Measurements from ENCODE around the gene SPATA13.

The SPATA13 gene

DNA sequence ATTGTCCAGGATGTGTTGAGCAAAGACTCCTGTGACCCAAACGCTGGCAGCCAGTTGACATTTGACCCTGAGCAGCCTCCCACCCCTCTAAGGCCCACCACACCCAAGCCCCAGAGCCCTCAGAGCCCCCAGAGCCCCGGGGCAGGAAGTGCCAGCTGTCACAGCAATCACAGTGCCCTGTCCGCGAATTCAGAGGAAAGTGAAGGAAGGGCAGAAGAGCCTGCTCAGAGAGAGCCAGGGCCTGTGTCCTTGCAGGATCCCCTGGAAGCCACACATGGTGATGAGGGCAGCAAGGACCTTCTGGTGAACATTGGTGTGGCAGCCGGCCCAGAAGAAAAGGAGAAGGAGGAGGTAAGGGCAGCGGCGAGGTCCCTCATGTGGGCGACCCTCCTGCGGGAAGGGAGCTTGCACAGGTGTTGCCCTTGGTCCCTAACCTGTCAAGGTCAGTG is 63.7 kb downstream of the SPATA13 start:
- no peak overlapping the region; the same call in 1 of the 2 replicates for H3K4me3 ChIP-seq (ENCODE audit: low read length)
- no peak for TF ChIP-seq ZNF274 (IDR thresholded peaks at IDR 0.05; ENCODE audit: low read depth, low read length)

DNA sequence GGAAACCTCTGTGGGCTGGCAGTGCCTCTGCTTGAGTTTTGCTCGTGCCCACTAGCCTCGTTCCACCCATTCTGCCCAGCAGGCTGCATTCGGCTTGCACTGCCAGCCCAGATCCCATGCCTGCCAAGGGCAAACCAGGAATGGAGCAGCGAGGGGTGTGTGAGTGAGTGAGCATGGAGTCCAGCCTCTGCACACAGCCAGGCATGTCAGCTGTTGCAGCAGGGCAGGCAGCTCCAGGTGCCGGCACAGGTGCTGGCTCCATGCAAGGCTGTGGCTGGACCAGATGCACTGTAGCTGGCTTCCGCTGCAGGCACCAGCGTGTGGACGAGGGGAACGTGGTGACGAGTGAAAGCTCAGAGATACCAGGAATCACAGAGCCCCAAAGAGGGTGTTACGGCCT is 64.5 kb downstream of the SPATA13 start:
- TF ChIP-seq ZNF274 (IDR thresholded peaks at IDR 0.05; ENCODE audit: low read depth, low read length), result no peak
- no peak overlapping the region for H3K4me3 ChIP-seq (ENCODE audit: low read length)

DNA sequence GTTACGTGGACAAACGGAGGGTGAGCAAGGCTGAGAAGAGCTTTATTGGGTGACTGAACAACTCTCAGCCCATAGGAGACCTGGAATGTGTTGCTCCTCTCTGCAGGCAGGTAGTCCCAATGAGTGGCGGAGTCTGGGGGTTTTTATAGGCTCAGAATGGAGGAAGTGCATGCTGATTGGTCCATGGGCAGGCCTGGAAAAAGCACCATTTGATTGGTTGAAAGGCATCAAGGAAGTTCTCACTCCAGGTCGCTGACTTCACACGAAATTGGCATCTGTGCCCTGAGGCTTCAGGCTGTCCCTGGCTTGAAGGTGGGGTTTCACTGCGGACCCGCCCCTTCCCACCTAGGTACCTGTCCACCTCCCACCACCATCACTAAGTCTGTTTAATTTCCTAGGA is 65.4 kb downstream of the SPATA13 start:
- no peak overlapping the region for H3K4me3 ChIP-seq (ENCODE audit: low read length)
- no peak for TF ChIP-seq ZNF274 (IDR thresholded peaks at IDR 0.05; ENCODE audit: low read depth, low read length)

DNA sequence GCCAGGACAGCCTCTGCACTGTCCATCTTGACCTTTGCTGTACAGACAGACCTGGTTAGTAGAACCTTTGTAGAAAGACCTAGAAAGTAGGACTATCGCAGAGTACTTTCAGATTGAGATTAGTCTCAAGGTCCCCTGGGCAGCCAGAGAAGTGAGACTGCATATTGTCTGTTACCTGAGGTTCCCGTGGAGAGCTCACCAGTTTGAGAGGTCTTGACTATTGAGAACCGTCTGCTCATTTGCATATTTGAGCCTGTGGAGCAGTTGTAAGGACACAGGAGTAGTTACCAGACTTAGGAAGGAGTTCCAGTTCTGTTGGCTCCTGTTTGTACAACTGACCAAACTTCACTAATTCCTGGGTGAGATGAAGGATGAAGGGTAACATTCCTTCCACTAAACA is 66.2 kb downstream of the SPATA13 start:
- no peak overlapping the region for H3K4me3 ChIP-seq (ENCODE audit: low read length)
- TF ChIP-seq ZNF274 (IDR thresholded peaks at IDR 0.05; ENCODE audit: low read depth, low read length), result no peak

DNA sequence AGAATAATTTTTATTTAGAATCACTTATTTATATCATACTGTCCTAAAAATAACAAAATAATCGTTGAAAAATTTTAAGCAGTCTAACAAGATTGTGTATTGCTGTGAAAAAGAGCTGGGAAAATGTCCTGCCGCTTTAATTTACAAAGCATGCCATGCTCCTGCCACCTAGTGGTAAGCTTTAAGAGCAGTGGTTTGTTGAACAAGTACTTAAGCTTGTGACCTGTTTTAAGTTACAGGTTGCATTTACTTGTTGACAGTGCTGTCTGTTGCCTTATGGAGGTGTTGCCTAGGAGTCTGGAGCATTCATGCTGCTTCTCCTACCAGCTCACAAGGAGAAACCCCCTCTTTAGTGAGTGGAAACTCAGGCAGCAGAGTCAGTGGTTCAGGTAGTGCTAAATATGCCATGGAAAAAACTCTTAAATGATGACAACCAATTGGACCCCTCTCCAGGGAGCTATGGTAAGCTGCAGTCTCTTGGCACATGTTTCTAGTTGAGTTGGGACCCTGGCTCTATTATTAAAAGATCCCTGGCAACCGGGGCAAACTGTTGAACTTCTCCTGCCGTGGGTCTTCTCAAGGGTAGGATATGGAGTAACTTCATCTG is 68.4 kb downstream of the SPATA13 start:
- TF ChIP-seq ZNF274 (IDR thresholded peaks at IDR 0.05; ENCODE audit: low read depth, low read length), result no peak
- no peak overlapping the region for H3K4me3 ChIP-seq (ENCODE audit: low read length)

DNA sequence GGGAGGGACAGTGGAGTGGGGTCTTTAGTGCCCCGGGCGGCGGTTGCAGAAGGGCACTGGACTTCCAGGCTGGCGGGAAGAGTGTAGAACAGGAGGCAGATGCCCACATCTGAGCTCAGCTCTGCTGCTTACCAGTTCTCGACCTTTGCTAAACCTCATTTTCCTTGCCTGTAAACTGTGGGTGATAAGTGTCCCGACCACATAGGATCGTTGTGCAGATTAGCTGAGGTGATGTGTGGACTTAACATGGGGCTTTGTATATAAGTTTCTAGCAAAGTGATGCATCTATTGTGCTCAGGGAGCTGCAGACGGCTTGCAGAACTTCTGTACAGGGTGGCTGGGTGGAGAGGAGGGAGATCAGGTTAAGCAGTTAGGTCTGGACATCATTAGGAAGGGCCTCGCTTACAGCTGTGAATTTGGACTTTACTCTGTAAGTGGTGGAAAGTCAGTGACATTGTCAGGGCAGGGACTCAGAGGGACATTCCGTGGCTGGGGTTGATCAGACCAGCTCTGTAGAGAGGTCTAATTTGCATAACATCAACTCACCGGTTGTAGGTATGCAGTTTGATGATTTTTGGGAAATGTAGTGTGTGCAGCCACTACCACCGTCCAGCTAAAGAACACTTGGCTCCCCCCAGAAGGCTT is 70.0 kb downstream of the SPATA13 start:
- no peak overlapping the region for H3K4me3 ChIP-seq (ENCODE audit: low read length)
- TF ChIP-seq ZNF274 (IDR thresholded peaks at IDR 0.05; ENCODE audit: low read depth, low read length), result no peak

DNA sequence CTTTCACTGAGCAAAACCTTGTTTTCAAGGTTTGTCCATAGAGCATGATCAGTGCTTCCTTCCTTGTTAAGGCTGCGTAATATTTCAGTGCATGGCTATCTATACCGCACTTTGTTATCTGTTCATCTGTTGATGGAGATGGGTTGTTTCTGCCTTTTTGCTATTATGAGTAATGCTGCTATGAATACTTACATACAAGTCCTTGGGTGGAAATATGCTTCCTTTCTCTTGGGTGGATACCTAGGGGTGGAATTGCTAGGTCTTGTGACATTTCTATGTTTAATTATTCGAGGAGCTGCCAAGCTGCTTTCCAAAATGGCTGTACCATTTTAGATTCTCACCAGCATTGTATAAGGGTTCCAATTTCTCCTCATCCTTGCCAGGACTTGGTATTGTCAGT is 70.9 kb downstream of the SPATA13 start:
- H3K4me3 ChIP-seq (ENCODE audit: low read length), result no peak overlapping the region
- no peak for TF ChIP-seq ZNF274 (IDR thresholded peaks at IDR 0.05; ENCODE audit: low read depth, low read length)

DNA sequence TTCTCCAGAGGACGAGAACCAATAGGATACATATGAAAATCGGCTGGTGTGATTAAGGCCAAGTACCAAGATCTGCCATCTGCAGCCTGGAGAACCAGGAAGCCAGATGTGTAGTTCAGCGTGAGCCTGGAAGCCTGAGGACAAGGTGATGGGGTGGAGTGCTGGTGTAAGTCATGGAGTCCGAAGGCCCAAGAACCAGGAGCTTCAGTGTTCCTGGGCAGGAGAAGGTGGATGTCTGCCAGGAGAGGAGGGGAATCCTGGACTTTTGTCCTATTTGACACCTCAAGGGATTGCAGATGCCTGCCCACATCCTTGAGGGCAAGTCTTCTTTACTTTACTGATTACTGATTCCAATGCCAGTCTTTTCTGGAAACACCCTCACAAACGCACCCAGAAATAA is 71.5 kb downstream of the SPATA13 start:
- no peak overlapping the region for H3K4me3 ChIP-seq (ENCODE audit: low read length)
- no peak for TF ChIP-seq ZNF274 (IDR thresholded peaks at IDR 0.05; ENCODE audit: low read depth, low read length)

DNA sequence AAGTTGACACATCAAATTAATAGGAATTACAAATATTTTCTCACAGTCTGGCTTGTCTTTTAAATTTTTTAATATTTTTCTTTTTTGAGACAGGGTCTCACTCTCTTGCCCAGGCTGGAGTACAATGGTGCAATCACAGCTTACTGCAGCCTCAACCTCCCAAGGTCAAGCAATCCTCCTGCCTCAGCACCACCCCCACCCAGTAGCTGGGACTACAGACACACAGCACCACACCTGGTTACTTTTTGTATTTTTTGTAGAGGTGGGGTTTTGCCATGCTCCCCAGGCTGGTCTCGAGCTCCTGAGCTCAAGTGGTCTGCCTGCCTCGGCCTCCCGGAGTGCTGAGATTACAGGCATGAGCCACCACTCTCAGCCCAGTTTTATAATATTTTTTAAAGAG is 72.0 kb downstream of the SPATA13 start:
- no peak overlapping the region for H3K4me3 ChIP-seq (ENCODE audit: low read length)
- no peak for TF ChIP-seq ZNF274 (IDR thresholded peaks at IDR 0.05; ENCODE audit: low read depth, low read length)

DNA sequence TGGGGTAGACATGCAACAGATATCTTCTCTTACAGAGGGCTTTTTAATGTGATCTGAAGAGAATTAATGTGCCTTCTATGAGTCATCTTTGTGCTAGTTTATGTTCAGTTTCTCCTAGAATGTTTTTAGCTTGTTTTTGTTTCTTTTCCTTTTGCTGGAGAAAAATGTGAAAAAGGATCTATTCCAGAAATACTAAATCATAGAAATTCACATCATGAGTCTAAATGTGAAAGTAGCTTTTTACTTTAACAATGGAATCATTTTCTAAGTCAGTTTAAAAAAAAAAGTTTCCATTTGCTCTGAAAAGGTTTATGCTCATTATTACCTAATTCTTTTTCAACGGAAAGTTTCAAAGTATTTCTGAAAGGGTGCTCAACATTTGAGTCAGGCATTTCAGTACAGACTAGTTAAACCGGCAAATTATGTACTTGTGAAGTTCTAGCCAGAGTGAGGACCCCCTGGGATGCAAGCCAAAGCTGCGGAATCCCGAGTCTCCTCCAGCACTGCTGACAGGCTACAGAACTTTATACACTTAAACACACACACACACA is 72.9 kb downstream of the SPATA13 start:
- H3K4me3 ChIP-seq (ENCODE audit: low read length), result no peak overlapping the region

DNA sequence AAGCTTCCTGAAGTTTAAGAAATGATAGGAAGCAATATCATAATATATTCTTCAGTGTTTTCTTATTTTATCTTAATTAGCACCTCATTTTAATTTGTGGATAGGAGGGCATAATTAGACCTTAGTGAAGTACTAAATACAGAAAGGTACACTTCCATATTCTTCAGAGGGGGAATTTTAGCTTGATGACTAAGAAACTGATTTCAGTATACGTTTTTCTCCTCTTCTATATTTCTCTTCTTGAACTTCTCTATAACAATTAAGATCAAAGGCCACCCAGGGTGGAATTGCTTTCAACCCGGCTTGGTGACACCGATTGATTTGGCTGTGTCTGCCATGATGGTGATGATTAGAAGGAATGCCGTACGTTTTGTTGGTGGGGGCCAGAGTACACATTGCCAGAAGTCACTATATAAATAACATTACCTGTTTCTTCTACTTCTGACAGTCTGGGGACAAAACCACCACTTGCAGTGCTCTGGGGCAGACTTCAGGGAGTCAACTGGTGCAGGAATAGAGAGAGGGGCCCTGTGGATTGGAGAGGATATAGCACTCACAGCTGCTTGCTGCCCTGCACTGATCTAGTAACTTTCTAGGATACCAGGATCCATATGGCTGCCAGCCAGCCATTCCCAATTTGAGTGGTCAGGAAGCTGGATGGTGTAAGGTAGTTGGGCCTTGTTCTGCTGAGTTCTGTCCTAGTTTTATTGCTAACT is 73.8 kb downstream of the SPATA13 start:
- no peak overlapping the region for H3K4me3 ChIP-seq (ENCODE audit: low read length)
- TF ChIP-seq ZNF274 (IDR thresholded peaks at IDR 0.05; ENCODE audit: low read depth, low read length), result no peak

More for the DNA sequence above, 72.9 kb downstream of the SPATA13 start:
- TF ChIP-seq ZNF274 (IDR thresholded peaks at IDR 0.05; ENCODE audit: low read depth, low read length), result no peak

DNA sequence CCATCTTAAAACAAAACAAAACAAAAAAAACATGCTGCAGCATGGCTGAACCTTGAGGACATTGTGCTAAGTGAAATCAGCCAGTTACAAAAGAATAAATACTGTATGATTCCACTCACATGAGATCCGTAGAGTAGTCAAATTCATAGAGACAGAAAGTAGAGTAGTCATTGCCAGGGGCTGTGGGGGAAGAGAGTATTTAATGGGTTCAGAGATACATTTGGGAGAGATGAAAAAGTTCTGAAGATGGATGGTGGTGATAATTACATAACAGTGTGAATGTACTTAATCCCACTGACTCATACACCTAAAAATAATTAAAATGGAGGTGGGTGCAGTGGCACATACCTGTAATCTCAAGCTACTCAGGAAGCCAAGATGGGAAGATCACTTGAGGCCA is 76.8 kb downstream of the SPATA13 start:
- no peak for TF ChIP-seq ZNF274 (IDR thresholded peaks at IDR 0.05; ENCODE audit: low read depth, low read length)
- no peak overlapping the region for H3K4me3 ChIP-seq (ENCODE audit: low read length)

DNA sequence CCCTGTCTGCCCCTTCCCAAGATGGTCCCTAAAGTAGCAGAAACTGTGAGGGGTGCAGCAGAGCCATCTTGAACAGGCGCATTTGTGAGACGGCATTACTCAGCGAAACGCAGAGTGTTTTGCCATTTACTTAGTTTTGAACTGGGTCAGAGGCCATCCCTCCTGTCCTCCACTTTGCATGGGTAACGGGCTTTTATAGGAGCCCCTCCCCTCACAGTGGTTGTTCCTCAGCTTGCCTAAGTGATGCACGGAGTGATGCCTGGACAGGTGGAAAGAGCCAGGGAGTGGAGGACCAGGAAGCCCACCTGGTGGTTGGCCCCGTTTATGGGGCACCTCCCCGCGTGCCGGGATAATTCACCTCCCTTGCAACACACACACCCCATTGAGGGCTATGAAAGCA is 80.8 kb downstream of the SPATA13 start:
- H3K4me3 ChIP-seq (ENCODE audit: low read length), result no peak overlapping the region
- no peak for TF ChIP-seq ZNF274 (IDR thresholded peaks at IDR 0.05; ENCODE audit: low read depth, low read length)

DNA sequence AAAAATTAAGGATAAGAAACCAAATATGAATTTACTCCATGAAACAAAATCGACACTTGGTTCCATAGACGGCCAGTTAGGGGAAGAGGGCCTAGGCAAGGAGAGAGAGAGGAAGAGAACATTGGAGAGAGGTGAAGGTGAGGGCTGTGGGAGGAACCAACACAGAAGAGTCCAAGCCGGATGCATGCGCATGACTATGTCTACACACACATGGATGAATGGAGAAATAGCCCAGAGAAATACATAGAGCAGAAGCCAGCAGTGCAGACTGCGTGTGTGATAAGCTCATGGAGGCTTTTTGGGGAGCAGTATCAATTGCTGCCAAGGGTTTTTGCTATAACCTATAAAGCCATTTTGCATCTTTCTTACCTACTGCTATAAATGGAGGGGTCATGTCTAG is 81.6 kb downstream of the SPATA13 start:
- no peak overlapping the region for H3K4me3 ChIP-seq (ENCODE audit: low read length)
- TF ChIP-seq ZNF274 (IDR thresholded peaks at IDR 0.05; ENCODE audit: low read depth, low read length), result no peak

DNA sequence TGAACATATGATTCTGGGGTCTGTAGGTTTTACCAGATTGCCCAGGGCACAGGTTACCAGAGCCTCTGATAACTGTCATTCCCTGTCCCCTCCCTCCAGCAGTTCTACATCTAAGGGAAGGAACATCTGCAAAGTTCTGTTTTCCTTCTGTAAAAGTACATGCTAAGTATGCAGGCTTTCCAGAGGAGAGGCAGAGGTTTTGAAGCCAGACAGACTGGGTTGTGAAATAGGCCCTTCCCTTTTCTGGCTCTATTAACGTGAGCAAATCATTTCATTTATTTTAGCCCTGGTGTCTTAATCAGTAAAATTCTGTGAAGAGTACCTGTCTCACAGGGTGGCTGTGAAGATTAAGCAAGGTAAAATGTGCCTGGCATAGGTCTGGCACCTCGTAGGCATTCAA is 82.8 kb downstream of the SPATA13 start:
- no peak overlapping the region for H3K4me3 ChIP-seq (ENCODE audit: low read length)
- TF ChIP-seq ZNF274 (IDR thresholded peaks at IDR 0.05; ENCODE audit: low read depth, low read length), result no peak
